ENCODE results near the gene ADAMTS18. TPM values are rescaled to one million over a fixed set of nuclear protein-coding genes. Genes with fewer than 3 reads are reported as not detected.

ADAMTS18 gene
- total RNA-seq, 4 donors from 2014 or later, result 0.75 TPM; not detected in 3

DNA sequence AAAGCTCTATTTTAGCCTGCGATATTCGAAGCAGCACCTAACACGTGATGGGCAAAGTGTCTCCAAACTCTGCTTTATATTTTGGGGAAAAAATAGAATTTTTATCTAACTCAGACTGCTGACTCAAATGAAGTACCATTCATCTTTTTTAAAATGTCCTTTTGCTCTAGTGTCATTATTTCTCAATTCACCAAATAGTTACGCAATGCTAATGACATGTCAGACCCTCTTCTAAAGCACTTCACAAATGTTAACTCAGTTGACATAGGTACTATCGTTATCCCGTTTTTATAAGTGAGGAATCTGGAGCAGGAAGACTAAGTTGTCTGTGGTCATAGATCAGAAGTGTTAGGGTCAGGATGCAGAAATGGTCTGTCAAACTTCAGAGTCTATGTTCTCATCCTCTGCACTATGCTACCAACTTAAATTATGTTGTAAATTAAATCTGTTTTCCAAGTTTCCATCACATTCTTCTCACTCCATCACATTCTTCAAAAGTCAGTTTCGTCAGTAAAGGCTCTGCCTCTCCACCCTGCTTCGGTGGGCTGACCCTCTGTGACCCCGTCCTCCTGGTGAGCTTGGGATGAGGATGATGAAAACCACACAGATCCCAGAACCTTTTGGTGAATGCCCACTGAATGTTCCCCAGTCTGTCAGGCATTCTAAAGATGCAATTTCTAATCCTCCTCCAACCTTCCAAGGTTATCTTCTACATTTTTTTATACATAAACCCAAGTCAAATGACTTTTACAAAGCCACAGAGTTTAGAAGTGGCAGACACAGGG is 102.8 kb downstream of the ADAMTS18 start:
- Histone ChIP-seq H3K4me3 (replicated peaks in 1 of 3) (no peak overlapping the region), H3K27ac (no peak overlapping the region), H3K4me1 (peaks cover 3 to 5% of the 10 kb centered on the region in 2 donors), H3K9me3 (no peaks in the 10 kb centered on the region), H3K27me3 (no peaks in the 10 kb centered on the region), H3K36me3 (no peaks in the 10 kb centered on the region)
- intact Hi-C loops (cut with DNase I), result no loop called here
- WGBS, 2 donors, result 67 to 80% methylated on average over 9 of the region's 9 CpGs
- DNase-seq, result no peak
- TF ChIP-seq, protein P1, sequence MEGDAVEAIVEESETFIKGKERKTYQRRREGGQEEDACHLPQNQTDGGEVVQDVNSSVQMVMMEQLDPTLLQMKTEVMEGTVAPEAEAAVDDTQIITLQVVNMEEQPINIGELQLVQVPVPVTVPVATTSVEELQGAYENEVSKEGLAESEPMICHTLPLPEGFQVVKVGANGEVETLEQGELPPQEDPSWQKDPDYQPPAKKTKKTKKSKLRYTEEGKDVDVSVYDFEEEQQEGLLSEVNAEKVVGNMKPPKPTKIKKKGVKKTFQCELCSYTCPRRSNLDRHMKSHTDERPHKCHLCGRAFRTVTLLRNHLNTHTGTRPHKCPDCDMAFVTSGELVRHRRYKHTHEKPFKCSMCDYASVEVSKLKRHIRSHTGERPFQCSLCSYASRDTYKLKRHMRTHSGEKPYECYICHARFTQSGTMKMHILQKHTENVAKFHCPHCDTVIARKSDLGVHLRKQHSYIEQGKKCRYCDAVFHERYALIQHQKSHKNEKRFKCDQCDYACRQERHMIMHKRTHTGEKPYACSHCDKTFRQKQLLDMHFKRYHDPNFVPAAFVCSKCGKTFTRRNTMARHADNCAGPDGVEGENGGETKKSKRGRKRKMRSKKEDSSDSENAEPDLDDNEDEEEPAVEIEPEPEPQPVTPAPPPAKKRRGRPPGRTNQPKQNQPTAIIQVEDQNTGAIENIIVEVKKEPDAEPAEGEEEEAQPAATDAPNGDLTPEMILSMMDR (IDR thresholded peaks at IDR 0.05), result no peak
- TF ChIP-seq POLR2A (IDR thresholded peaks at IDR 0.05), result no peak

GRCh38 chr16:77331043-77331442 is 103.8 kb downstream of the ADAMTS18 start:
- H3K36me3 ChIP-seq, result no peaks in the 10 kb centered on the region
- no peaks in the 10 kb centered on the region for H3K27me3 ChIP-seq
- DNase-seq, result no peak
- TF ChIP-seq POLR2A (IDR thresholded peaks at IDR 0.05), result no peak
- TF ChIP-seq, protein P1 (IDR thresholded peaks at IDR 0.05), result no peak
- H3K27ac ChIP-seq, result no peak overlapping the region
- intact Hi-C loops (cut with DNase I), result no loop called here
- peaks cover 3 to 5% of the 10 kb centered on the region in 2 donors for H3K4me1 ChIP-seq
- H3K9me3 ChIP-seq, result no peaks in the 10 kb centered on the region
- no peak overlapping the region for H3K4me3 ChIP-seq (replicated peaks in 1 of 3)

- Histone ChIP-seq H3K4me1 (peaks cover 3 to 5% of the 10 kb centered on the region in 2 donors), H3K36me3 (no peaks in the 10 kb centered on the region), H3K27ac (no peak overlapping the region), H3K9me3 (no peaks in the 10 kb centered on the region), H3K27me3 (no peaks in the 10 kb centered on the region), H3K4me3 (replicated peaks in 1 of 3) (no peak overlapping the region)
- WGBS, 2 donors, result 48 to 49% methylated on average over 5 of the region's 5 CpGs
- DNase-seq, result no peak
- intact Hi-C loops (cut with DNase I), result no loop called here
- TF ChIP-seq, protein P1 (IDR thresholded peaks at IDR 0.05), result no peak
- TF ChIP-seq POLR2A (IDR thresholded peaks at IDR 0.05), result no peak
These were observed 104.3 kb downstream of the ADAMTS18 start for GRCh38 chr16:77330332-77331042.

DNA sequence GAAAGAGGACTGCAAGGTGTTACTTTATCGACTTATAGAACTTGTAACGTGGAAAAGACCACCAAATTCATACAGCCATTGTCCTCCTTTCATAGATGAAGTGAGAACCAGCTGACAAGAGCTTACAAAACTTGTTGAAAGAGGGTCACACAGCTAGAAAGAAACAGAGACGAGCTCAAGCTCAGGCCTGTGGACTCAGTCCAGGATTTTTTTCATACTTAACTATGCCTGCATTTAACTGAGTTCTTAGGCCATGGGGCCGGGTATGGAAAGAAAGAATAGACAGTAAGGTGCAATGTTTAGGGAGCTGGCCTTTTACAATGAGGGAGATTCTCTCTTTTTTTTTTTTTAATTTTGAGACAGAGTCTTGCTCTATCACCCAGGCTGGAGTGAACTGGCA is 106.1 kb downstream of the ADAMTS18 start:
- intact Hi-C loops (cut with DNase I), result no loop called here
- no peak overlapping the region for H3K4me3 ChIP-seq (replicated peaks in 1 of 3)

More for the DNA sequence above, 106.1 kb downstream of the ADAMTS18 start:
- Histone ChIP-seq H3K4me1 (peaks cover 3 to 5% of the 10 kb centered on the region in 2 donors), H3K27me3 (no peaks in the 10 kb centered on the region), H3K27ac (no peak overlapping the region), H3K9me3 (no peaks in the 10 kb centered on the region), H3K36me3 (no peaks in the 10 kb centered on the region)
- no peak for DNase-seq
- 84 to 89% methylated on average over 4 of the region's 4 CpGs for WGBS, 2 donors
- TF ChIP-seq POLR2A (IDR thresholded peaks at IDR 0.05), result no peak
- TF ChIP-seq, protein P1 (IDR thresholded peaks at IDR 0.05), result no peak
